ENCODE measurements around the gene PHRF1. TPM values are rescaled to one million over a fixed set of nuclear protein-coding genes. Genes with fewer than 3 reads are reported as not detected.

The PHRF1 gene
- total and polyA plus RNA-seq, 9 of the 15 experiments (the other 6 are each of a cell fraction or from before 2014, with no cell fraction given): 0.07 to 37.2 (median 7.7) TPM

GRCh38 chr11:575996-576768 lies at the start of gene PHRF1 (continued):
- TF ChIP-seq ZNF512 (tag; IDR thresholded peaks at IDR 0.05) (no peak), ESRRB (CRISPR knock-in tag; IDR thresholded peaks at IDR 0.05; ENCODE audit: borderline replicate concordance) (no peak), POLR2AphosphoS5 (IDR thresholded peaks at IDR 0.05; ENCODE audit: control insufficient read depth, insufficient read depth, low read depth, low read length) (peak; percentile 84; the same call in 1 of the 2 replicates), ATF7 (IDR thresholded peaks at IDR 0.05) (peak; percentile 100), TEAD4 (IDR thresholded peaks at IDR 0.05; ENCODE audit: low read length) (peak; percentile 19; the same call in 1 of the 2 replicates), TEAD4 (CRISPR knock-in tag; IDR thresholded peaks at IDR 0.05; ENCODE audit: borderline replicate concordance) (no peak), PKNOX1 (IDR thresholded peaks at IDR 0.05) (peak; percentile 66), ZNF592 (IDR thresholded peaks at IDR 0.05) (no peak; the same call in 1 of the 2 replicates), E4F1 (CRISPR knock-in tag; IDR thresholded peaks at IDR 0.05; ENCODE audit: borderline replicate concordance) (no peak), BRD4 (IDR thresholded peaks at IDR 0.05) (no peak), PHF8 (IDR thresholded peaks at IDR 0.05; ENCODE audit: borderline replicate concordance, low read length) (peak; percentile 80; the same call in 1 of the 2 replicates), ILF3 (IDR thresholded peaks at IDR 0.05; ENCODE audit: borderline replicate concordance) (no peak), HMBOX1 (IDR thresholded peaks at IDR 0.05) (no peak), CGGBP1 (CRISPR knock-in tag; IDR thresholded peaks at IDR 0.05) (no peak; the same call in 1 of the 2 replicates)

Data from K562 (cell line).